GM18505 (cell line): ENCODE measurements around the gene NSD2.
"Not testable (repeated sequence)": the region's sequence is repeated elsewhere in the genome, so short reads cannot be mapped to it uniquely, and the experiment has no call there.

Experiments used
- ATAC-seq: cut with Tn5 transposase; IDR thresholded peaks from one replicate; pipeline ENCODE4 v1.9.1; 2021; ENCODE audit not compliant: unreplicated experiment
- POLR2A ChIP-seq: IDR thresholded peaks from 4 replicates; pipeline ENCODE4 v1.6.1; 2011; ENCODE audit warnings: borderline replicate concordance; ENCODE audit not compliant: insufficient read depth, insufficient read length; ENCODE audit errors: extremely low read depth

Gene NSD2

DNA sequence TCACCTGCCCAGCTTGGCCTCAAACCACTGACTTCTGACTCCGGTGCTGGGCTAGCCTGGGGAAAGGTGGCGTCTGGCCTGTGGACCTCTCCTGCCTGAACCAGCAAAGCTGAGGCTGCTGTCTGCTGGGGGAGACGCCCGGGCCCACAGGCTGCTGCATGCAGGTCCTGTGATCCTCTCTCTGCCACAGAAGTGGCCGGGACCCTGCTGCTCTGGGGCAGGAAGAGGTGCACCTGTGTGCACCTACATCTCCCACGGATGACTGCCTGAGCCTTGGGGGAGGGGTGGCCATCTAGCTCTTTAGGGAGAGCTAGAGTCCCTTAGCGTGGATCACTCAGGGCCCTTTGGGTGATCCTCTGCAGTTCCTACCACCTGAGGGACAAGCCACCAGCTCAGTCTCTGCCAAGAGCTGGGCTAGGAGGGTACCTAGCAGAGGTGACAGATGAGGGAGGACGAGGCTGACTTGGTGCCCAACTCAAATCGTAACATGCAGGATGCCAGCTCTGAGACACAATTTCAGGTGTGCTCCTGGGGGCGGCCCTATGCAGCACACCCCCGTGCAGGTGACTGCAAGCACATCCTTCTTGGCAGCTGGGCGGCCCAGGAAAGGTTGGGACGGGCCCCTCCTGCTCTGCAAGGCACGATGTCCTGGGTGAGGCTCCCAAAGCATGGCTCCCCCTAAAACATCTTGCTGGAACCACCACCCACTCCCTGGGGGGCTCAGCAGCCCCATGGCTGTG, 37.7 kb upstream of the NSD2 start:
- ATAC-seq: no peak
- no peak for TF ChIP-seq POLR2A

DNA sequence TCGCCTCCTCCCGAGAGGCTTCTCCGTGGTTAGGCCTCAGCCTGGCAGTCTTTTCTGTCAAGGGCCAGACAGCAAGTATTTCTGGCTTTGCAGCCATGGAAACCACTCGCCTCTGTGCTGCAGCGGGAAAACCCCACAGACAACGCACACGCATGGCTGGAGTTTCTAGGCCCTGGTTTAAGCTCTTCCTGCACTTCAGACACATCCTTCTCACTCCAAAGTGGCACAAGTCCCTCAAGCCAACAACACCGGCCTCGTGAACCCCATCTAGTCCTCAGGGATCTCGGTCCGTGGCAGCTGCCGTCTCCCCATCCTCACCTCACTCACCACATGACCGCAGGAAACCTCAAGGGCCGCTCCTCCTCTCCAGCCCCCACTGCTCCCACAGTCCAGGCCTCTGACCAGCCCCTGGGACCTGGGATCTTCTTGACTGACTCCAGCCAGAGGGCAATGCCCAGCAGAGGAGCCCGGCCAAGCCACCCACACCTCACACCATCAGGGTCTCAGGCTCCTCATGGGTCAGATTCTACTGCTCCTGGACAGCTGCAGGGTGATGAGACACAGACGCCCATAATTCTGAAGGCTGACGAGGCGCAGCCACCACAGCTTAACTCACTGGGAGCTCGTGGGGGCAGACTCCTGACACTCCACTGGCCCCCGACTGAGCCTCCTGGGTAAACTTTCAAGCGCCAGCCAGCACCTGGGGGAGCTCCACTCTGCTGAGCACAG, 37.0 kb upstream of the NSD2 start:
- TF ChIP-seq POLR2A: no peak
- no peak for ATAC-seq

DNA sequence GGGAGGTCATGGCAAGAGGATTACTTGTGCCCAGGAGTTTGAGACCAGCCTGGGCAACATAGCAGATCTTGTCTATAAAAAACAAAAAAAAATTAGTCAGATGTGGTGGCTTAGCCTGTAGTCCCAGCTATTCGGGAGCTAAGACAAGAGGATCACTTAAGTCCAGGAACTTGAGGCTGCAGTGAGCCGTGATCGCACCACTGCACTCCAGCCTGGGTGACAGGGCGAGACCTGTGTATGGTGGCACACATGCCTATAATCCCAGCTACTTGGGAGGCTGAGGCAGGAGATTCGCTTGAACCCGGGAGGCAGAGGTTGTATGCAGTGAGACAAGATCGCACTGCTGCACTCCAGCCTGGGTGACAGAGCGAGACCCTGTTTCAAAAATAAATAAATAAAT, 35.4 kb upstream of the NSD2 start:
- ATAC-seq: not testable (repeated sequence)

- no peak for TF ChIP-seq POLR2A
Observed at GRCh38 chr4:1836650-1837049, 34.5 kb upstream of the NSD2 start.

DNA sequence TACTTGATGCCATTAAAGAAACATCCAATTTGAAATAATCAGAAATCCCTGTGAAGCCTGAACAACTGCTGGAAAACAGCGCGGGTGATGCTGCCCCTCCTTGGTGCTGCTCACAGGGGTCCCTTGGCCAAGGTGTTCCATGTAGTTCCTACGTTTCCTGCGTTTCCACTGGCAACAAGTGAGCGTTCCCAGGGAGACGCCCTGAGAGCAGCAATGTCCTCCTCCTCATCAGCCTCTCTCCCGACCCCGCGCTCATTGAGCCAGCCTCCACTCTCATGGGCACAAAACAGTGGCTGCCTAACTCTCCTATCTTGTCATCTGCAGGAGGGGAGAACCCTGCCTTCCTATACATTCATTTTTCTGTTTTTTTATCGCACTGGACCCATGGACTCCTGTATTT, 34.1 kb upstream of the NSD2 start:
- no peak for ATAC-seq

More at GRCh38 chr4:1836650-1837049, 34.5 kb upstream of the NSD2 start:
- ATAC-seq: no peak

DNA sequence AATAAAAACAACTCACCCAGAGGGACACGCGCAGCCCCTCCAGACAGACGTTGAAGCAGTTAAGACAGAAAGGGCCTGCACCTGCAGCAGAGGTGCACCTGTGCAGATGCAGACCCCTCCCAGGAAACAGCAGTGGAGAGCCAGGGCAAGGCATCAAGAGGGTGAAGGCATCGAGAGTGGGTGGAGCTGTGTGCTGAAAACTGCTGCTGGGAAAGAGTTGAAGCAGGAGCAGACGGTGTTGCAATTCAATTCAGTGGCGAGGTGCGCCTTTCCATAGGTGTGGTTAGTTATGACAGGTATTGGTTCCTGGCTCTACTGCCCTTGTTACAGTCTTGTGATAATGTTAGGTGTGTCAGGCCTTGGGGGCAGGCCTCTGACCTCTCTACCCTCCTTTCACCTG, 31.9 kb upstream of the NSD2 start:
- no peak for TF ChIP-seq POLR2A
- ATAC-seq: no peak

More for the DNA sequence above, 34.1 kb upstream of the NSD2 start:
- TF ChIP-seq POLR2A: no peak

DNA sequence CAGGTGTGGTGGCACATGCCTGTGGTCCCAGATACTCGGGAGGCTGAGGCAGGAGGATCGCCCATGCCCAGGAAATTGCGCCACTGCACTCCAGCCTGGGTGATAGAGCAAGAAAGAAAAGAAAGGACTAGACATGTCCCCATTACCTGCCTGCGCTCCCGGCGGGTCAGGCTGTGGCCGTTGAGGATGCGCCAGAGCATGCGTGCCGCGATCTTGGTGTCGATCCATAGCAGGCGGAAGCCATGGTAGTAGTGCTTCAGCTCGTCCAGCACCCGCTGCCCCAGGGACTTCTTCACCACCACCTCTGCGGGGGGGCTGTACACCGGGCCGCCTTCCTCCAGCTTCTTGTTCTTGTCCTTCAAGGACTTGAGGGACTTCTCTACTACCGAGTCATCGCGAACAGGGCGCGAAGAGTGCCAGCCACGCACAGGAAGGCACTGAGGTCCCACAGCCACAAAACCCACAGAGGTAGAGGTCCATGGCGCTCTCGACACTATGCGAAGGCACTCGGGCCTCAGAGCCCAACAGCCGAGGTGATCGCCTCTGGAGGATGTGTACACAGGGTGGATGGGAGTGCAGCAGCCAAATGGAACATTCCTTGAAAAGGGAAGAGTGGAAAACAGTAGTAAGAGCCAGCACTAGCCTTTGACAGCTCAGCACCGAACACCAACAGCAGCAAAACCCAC, 29.8 kb upstream of the NSD2 start:
- no peak for TF ChIP-seq POLR2A
- ATAC-seq: no peak

DNA sequence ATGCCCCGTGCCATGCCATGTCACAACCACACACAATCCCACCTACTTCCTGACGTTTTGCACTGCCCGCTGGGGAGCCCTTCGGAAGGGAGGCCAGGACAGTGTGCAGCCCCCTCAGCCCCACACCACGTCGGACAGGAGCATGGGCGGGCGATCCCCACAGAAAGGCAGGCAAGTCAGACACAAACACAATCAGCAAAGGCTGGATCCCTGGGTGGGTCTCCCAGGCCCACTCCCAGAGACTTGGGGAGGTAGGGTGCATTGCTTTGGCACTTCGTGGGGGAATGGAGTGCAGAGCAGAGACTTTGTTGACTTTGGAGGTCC, 29.3 kb upstream of the NSD2 start:
- no peak for TF ChIP-seq POLR2A
- ATAC-seq: no peak

- no peak for TF ChIP-seq POLR2A
- ATAC-seq: no peak
Observed at GRCh38 chr4:1842339-1842895, 28.8 kb upstream of the NSD2 start.

DNA sequence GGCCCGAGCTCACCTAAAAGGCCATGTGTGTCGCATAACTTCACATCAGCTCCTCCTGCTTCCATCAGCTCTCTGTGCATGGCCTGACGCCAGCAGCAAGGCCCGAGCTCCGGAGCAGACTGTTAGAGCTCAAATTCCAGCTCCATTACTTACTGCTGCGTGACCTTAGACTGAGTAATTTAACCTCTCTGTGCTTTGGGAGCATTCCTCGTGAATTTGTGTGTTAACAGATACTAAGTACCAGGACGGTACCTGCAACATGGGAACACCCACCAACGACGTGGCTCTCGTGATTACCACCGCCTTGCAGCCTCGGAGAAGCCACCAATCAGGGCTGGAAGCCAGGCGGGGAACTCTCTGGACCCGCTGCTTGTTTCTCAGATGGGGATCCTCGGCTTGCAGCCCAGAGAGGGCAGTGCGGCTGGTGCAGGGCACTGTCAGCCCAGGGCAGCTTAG, 28.2 kb upstream of the NSD2 start:
- no peak for TF ChIP-seq POLR2A
- ATAC-seq: no peak

DNA sequence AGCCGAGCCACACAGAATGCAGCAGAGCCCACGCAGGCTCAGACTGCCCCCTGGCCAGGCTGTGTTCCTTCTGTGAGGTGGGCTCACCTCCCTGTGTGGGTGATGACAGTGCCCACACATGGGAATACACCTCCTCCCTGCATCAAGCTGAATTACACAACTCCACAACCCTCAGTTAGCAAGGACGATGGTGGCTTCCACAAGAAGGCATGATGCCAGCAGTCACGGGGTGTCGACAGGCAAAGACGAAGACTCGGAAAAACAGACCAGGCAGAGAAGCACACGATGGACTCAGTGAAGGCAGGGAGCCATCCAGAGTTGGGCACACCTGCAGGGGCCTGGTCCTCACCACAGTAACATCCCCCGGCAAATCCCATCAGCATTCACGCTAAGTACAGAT, 27.3 kb upstream of the NSD2 start:
- no peak for ATAC-seq
- TF ChIP-seq POLR2A: no peak

GRCh38 chr4:1844618-1845017, 26.6 kb upstream of the NSD2 start:
- ATAC-seq: not testable (repeated sequence)

DNA sequence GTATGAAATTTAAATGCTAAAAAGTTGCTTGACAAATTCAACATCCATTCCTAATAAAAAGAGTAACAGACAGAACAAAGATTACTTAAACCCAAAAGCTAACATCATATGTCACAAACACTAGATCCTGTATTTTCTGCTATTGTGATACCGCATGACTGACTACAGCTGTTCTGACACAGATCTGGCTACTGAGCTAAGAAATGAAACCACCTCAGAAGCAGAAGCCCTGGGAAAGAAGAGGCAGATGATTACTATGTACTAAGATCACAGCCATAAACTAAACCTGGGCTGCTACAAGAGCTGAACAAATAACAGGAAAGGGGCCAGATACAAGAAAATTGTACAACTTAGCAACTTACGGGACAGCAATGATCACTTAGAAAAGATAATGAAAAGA, 24.6 kb upstream of the NSD2 start:
- no peak for TF ChIP-seq POLR2A
- ATAC-seq: no peak

GRCh38 chr4:1850276-1850675, 20.9 kb upstream of the NSD2 start:
- TF ChIP-seq POLR2A: no peak
- no peak for ATAC-seq
